HFFc6 (cell line): ENCODE results near the gene MINPP1. TPM values are rescaled to one million over a fixed set of nuclear protein-coding genes. Genes with fewer than 3 reads are reported as not detected.

Experiments
- DNase-seq: peaks from one replicate; pipeline ENCODE4 v3.0.0-alpha.2; 2018
- H3K27ac Mint-ChIP-seq: 2 replicates; pipeline ENCODE4 v1.8.0; 2020; ENCODE audit warnings: mild to moderate bottlenecking, mixed read lengths
- H3K27me3 Mint-ChIP-seq: 2 replicates; pipeline ENCODE4 v1.8.0; 2021; ENCODE audit warnings: mild to moderate bottlenecking, moderate library complexity, mixed read lengths; ENCODE audit not compliant: insufficient read depth
- H3K36me3 Mint-ChIP-seq: 2 replicates; pipeline ENCODE4 v1.8.0; 2021; ENCODE audit warnings: low read depth, mixed read lengths
- H3K4me1 Mint-ChIP-seq: 2 replicates; pipeline ENCODE4 v1.8.0; 2020; ENCODE audit warnings: low read depth, mixed read lengths
- H3K4me3 Mint-ChIP-seq: 2 replicates; pipeline ENCODE4 v1.8.0; 2020; ENCODE audit warnings: mild to moderate bottlenecking, moderate library complexity, mixed read lengths
- H3K9me3 Mint-ChIP-seq: 2 replicates; pipeline ENCODE4 v1.8.0; 2020; ENCODE audit warnings: mild to moderate bottlenecking, mixed read lengths
- CTCF ChIP-seq: fragments of 200-600 bp; sonication (generic); IDR thresholded peaks from 2 replicates; pipeline ENCODE4 v1.5.0; 2021; ENCODE audit warnings: antibody characterized with exemption, mild to moderate bottlenecking
- total RNA-seq, 6 experiments: library from RNA; stranded (reverse); fragmentation: NEBNext Ultra II Directional; extraction: Animal tissue kit (Norgen Biotek cat#: 25700); gene quantifications; 2 replicates in 1 of 6; 3 replicates in 5 of 6; pipeline ENCODE4 v1.2.3, GENCODE V29; 2021

The MINPP1 gene
- total RNA-seq, 6 experiments from 2014 or later = 32.5 to 41.4 (median 37.0) TPM

GRCh38 chr10:87518937-87519336, 14.2 kb downstream of the MINPP1 start:
- TF ChIP-seq CTCF = no peak
- H3K36me3 Mint-ChIP-seq = peaks cover 29% of the 10 kb centered on the region
- DNase-seq = no peak
- no peak overlapping the region for H3K4me3 Mint-ChIP-seq
- no peak overlapping the region for H3K27ac Mint-ChIP-seq
- no peaks in the 10 kb centered on the region for H3K9me3 Mint-ChIP-seq
- H3K4me1 Mint-ChIP-seq = peaks cover 12% of the 10 kb centered on the region
- H3K27me3 Mint-ChIP-seq = no peaks in the 10 kb centered on the region

GRCh38 chr10:87519582-87519981, 14.9 kb downstream of the MINPP1 start:
- no peaks in the 10 kb centered on the region for H3K9me3 Mint-ChIP-seq
- no peak overlapping the region for H3K27ac Mint-ChIP-seq
- no peak for TF ChIP-seq CTCF
- no peaks in the 10 kb centered on the region for H3K27me3 Mint-ChIP-seq
- peaks cover 27% of the 10 kb centered on the region for H3K36me3 Mint-ChIP-seq
- DNase-seq = no peak
- peaks cover 19% of the 10 kb centered on the region for H3K4me1 Mint-ChIP-seq
- H3K4me3 Mint-ChIP-seq = no peak overlapping the region

- no peaks in the 10 kb centered on the region for H3K27me3 Mint-ChIP-seq
- H3K36me3 Mint-ChIP-seq = peaks cover 49% of the 10 kb centered on the region
- no peak for TF ChIP-seq CTCF
- no peak overlapping the region for H3K4me3 Mint-ChIP-seq
- H3K27ac Mint-ChIP-seq = peak overlapping the region; percentile 51; the same call in 1 of the 2 replicates
- peak; percentile 29 for DNase-seq
- peaks cover 8% of the 10 kb centered on the region; the same call in 1 of the 2 replicates for H3K9me3 Mint-ChIP-seq
- H3K4me1 Mint-ChIP-seq = peaks cover 20% of the 10 kb centered on the region
Measured at GRCh38 chr10:87523731-87524130, 19.0 kb downstream of the MINPP1 start.

GRCh38 chr10:87524296-87524695, 19.6 kb downstream of the MINPP1 start:
- H3K4me3 Mint-ChIP-seq = no peak overlapping the region
- no peaks in the 10 kb centered on the region for H3K27me3 Mint-ChIP-seq
- H3K9me3 Mint-ChIP-seq = peaks cover 8% of the 10 kb centered on the region; the same call in 1 of the 2 replicates
- H3K27ac Mint-ChIP-seq = peak overlapping the region; percentile 51
- no peak for TF ChIP-seq CTCF
- peaks cover 53% of the 10 kb centered on the region for H3K36me3 Mint-ChIP-seq
- H3K4me1 Mint-ChIP-seq = peaks cover 20% of the 10 kb centered on the region
- no peak for DNase-seq

- H3K9me3 Mint-ChIP-seq = no peaks in the 10 kb centered on the region
- TF ChIP-seq CTCF = no peak
- peak overlapping the region; percentile 75 for H3K27ac Mint-ChIP-seq
- peak; percentile 14 for DNase-seq
- no peaks in the 10 kb centered on the region for H3K27me3 Mint-ChIP-seq
- H3K4me1 Mint-ChIP-seq = peaks cover 34% of the 10 kb centered on the region
- peak overlapping the region; percentile 43 for H3K4me3 Mint-ChIP-seq
- peaks cover 24% of the 10 kb centered on the region for H3K36me3 Mint-ChIP-seq
Measured at GRCh38 chr10:87531908-87532622, 27.4 kb downstream of the MINPP1 start.
